Measurements from ENCODE around the gene ATE1. TPM values are rescaled to one million over a fixed set of nuclear protein-coding genes. Genes with fewer than 3 reads are reported as not detected.
A peak's percentile ranks its signal among the peaks of the same experiment; 100 is the strongest.
"Not testable (repeated sequence)": the region's sequence is repeated elsewhere in the genome, so short reads cannot be mapped to it uniquely, and the experiment has no call there.

The ATE1 gene
- total RNA-seq, 3 donors from 2014 or later: 25.0 to 46.8 (median 29.5) TPM

GRCh38 chr10:121936295-121936694 lies 8.5 kb upstream of the ATE1 start:
- intact Hi-C loops (cut with DNase I; ENCODE audit: low total_unique reads): no loop called here
- no peaks in the 10 kb centered on the region for H3K36me3 ChIP-seq
- H3K9me3 ChIP-seq: no peaks in the 10 kb centered on the region

GRCh38 chr10:121935702-121936101 lies 7.9 kb upstream of the ATE1 start:
- no peaks in the 10 kb centered on the region for H3K4me1 ChIP-seq
- no peaks in the 10 kb centered on the region for H3K27me3 ChIP-seq
- H3K36me3 ChIP-seq: no peaks in the 10 kb centered on the region
- DNase-seq (ENCODE audit: low spot score in 2 of 2): no peak
- TF ChIP-seq POLR2A (IDR thresholded peaks at IDR 0.05) (no peak), CTCF (IDR thresholded peaks at IDR 0.05) (no peak), POLR2AphosphoS5 (IDR thresholded peaks at IDR 0.05) (no peak)
- no peak overlapping the region for H3K4me3 ChIP-seq
- no peak overlapping the region for H3K27ac ChIP-seq
- intact Hi-C loops (cut with DNase I; ENCODE audit: low total_unique reads): no loop called here
- no peaks in the 10 kb centered on the region for H3K9me3 ChIP-seq

More at GRCh38 chr10:121936295-121936694, 8.5 kb upstream of the ATE1 start:
- no peaks in the 10 kb centered on the region for H3K27me3 ChIP-seq
- no peak overlapping the region for H3K27ac ChIP-seq
- H3K4me3 ChIP-seq: no peak overlapping the region
- no peak for DNase-seq (ENCODE audit: low spot score in 2 of 2)
- H3K4me1 ChIP-seq: no peaks in the 10 kb centered on the region
- TF ChIP-seq POLR2AphosphoS5 (IDR thresholded peaks at IDR 0.05): no peak
- TF ChIP-seq CTCF (IDR thresholded peaks at IDR 0.05): no peak
- TF ChIP-seq POLR2A (IDR thresholded peaks at IDR 0.05): no peak

- H3K9me3 ChIP-seq; H3K27me3 ChIP-seq; H3K36me3 ChIP-seq; H3K4me1 ChIP-seq; H3K4me3 ChIP-seq; intact Hi-C loops (cut with DNase I; ENCODE audit: low total_unique reads); DNase-seq (ENCODE audit: low spot score in 2 of 2): not testable (repeated sequence)
- peak overlapping the region; percentile 7 to 11 for H3K27ac ChIP-seq
These were observed 2.6 kb upstream of the ATE1 start for GRCh38 chr10:121930268-121931085.

GRCh38 chr10:121929585-121930267 lies 1.9 kb upstream of the ATE1 start:
- H3K9me3 ChIP-seq; H3K27me3 ChIP-seq; H3K4me1 ChIP-seq; H3K36me3 ChIP-seq; DNase-seq (ENCODE audit: low spot score in 2 of 2); H3K4me3 ChIP-seq; intact Hi-C loops (cut with DNase I; ENCODE audit: low total_unique reads): not testable (repeated sequence)
- H3K27ac ChIP-seq: peak overlapping the region; percentile 7 to 11

GRCh38 chr10:121928528-121928884 lies 675 bp upstream of the ATE1 start:
- Histone ChIP-seq H3K4me3 (peak overlapping the region; percentile 96 to 100 (median 98)), H3K9me3 (no peaks in the 10 kb centered on the region), H3K36me3 (no peaks in the 10 kb centered on the region), H3K4me1 (peaks cover 0 to 4% of the 10 kb centered on the region in 2 donors), H3K27ac (peak overlapping the region; percentile 99 to 100), H3K27me3 (no peaks in the 10 kb centered on the region)
- intact Hi-C loops (cut with DNase I; ENCODE audit: low total_unique reads): no loop called here
- TF ChIP-seq POLR2AphosphoS5 (IDR thresholded peaks at IDR 0.05) (no peak), POLR2A (IDR thresholded peaks at IDR 0.05) (no peak), CTCF (IDR thresholded peaks at IDR 0.05) (no peak)
- no peak for DNase-seq (ENCODE audit: low spot score in 2 of 2)

GRCh38 chr10:121927318-121927840 lies 452 bp downstream of the ATE1 start:
- peak overlapping the region; percentile 96 to 100 (median 98) for H3K4me3 ChIP-seq
- H3K36me3 ChIP-seq: no peaks in the 10 kb centered on the region
- H3K27me3 ChIP-seq: no peaks in the 10 kb centered on the region
- H3K27ac ChIP-seq: peak overlapping the region; percentile 99 to 100
- TF ChIP-seq CTCF (IDR thresholded peaks at IDR 0.05) (no peak), POLR2A (IDR thresholded peaks at IDR 0.05) (no peak), POLR2AphosphoS5 (IDR thresholded peaks at IDR 0.05) (no peak)
- peak in 1 of 2 donors; percentile 28 for DNase-seq (ENCODE audit: low spot score in 2 of 2)
- peaks cover 0 to 4% of the 10 kb centered on the region in 2 donors for H3K4me1 ChIP-seq
- H3K9me3 ChIP-seq: no peaks in the 10 kb centered on the region
- intact Hi-C loops (cut with DNase I; ENCODE audit: low total_unique reads): no loop called here

All from breast epithelium (tissue), 4 donors.